Activated CD4-positive, alpha-beta T cell treated with anti-CD3 and anti-CD28 coated beads, Interleukin-10, Interleukin-2, amounts not matched to agents 100 ng/mL and 50 ng/mL, durations not matched to agents 16 hours and 8 hours (primary cell): ENCODE results near the gene AKAP17A.

ENCODE experiments used
- DNase-seq: peaks from one replicate; pipeline ENCODE4 v3.0.0-alpha.2; 2020

The AKAP17A gene

DNA sequence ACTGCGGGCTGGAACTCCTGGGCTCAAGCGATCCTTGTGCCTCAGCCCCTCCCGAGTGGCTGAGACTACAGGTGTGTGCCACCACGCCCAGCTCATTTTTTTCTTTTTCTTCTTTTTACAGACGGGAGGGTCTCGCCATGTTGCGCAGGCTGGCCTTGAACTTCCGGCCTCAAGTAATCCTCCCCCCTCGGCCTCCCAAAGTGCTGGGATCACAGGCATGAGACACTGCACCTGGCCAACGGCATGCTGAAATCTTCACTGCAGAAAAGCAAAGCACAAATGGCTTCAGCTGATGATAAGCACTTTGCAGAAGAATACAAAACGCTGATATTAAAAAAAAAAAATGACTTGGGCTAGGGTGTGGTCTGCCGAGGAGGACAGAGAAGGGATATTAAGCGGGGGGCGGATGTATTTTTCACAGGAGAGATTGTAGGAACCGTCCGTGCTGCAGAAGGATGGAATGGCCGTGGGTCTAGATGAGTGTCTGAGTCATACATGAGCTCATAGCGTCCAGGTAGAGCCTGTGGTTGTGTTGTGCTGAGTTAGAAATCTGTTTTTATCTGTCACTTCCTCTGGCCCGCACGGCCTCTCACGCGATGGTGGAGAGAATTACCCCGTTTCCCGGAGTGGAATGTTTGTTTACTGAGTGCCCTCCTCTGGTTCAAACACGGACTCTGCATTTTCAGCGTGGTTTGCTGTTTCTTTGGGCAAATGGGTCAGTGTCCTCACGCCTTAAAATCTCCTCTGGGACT lies 8.5 kb upstream of the AKAP17A start:
- peak; percentile 91 for DNase-seq

DNA sequence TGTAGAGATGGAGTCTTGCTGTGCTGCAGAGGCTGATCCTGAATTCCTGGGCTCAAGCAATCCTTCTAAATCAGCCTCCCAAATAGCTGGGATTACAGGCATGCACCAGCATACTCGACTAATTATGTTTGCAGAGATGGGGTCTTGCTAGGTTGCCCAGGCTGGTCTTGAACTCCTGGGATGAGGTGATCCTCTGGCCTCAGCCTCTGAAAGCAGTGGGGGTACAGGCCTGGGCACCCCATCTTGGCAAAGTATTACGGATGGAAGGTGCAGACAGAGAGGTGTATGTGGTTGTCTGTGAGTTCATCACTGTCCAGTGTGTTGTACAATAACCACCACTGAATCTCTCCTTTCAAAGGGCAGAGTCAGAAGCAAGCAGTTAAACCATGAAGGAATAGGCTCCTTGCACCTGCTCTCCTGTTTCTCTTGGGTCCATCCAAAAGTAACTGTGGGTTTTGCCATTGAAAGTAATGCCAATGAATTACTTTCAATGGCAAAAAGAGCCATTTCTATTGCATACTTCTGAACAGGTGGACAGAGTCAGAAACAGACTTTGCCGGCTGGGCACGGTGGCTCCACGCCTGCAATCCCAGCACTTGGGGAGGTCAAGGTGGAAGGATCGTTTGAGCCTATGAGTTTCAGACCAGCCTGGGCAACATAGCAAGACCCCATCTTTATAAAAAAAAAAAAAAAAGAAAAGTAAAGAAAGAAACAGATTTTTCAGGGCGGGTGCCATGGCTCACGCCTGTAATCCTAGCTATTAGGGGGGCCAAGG lies 7.0 kb upstream of the AKAP17A start:
- DNase-seq = no peak

DNA sequence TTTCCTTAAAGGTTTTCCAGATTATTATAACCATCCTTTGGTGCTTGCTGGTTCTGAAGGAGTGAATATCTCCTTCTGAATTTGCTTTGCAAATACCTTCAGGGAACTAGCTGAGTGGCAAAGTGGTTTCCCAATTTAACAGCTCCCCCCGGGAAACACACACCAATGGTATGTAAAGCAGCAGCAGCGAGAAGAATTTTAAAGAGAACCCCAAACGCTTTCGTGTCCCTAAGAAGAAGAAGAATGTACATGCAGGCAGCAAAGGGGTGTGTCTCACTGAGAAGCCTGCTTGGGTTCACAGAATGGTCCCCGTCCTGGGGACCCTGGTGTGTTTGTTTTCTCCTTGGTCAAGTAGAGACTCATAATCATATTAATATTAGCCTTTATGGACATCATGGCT lies 4.2 kb upstream of the AKAP17A start:
- no peak for DNase-seq

DNA sequence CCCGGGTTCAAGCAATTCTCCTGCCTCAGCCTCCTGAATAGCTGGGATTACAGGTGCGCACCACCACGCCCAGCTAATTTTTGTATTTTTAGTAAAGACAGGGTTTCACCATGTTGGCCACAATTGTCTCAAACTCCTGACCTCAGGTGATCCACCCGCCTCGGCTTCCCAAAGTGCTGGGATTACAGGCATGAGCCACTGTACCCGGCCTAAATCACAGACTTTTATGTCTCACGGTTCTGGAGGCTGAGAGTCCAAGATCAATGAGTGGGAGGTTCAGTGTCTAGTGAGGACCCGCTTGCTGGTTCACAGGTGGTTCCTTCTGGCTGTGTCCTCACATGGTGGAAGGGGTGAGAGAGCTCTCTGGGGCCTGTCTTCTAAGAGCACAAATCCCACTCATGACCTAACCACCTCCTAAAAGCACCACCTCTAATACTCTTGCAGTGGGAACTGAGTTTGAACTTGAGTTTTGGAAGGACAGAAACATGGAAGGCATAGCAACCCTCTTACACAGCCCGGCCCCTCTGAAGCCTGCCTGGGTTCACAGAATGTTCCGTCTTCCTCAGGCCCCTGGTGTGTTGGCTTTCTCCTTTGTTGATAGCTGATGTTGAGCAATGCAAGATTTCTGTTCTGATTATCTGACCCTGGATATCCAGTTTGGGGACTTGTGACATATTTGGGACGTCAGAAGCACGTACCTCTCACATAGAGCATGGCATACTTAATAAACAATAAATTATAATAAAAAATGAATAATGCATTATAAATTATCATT lies 1.9 kb upstream of the AKAP17A start:
- no peak for DNase-seq

DNA sequence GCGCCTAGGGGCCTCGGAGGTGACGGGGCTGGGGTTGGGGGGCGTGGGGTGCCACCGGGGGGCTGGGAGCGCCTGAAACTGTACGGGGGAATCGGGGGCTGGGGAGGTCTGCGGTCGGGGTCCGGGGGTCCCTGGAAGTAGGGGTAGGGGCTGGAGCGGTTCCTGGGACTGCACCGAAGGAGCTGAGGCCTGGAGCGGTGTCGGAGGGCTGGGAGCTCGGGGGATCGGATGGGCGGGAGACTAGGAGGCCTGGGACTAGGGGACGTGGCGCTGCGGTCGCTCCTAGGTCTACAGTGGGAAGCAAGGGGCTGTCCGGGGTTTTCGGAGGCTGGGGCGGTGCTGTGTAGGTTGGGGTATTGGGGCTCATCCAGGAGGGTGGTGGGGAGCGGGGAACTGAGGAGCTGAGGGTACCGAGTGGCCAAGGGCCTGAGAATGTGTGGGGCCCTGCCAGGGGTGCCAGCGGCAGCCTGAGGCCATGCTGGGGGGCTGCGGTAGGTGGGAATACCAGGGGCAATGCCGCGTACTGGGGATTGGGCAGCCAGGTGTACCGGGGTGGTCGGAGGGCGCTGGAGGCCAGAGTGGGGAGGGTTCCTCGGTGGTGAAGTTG lies 562 bp downstream of the AKAP17A start:
- DNase-seq = no peak

DNA sequence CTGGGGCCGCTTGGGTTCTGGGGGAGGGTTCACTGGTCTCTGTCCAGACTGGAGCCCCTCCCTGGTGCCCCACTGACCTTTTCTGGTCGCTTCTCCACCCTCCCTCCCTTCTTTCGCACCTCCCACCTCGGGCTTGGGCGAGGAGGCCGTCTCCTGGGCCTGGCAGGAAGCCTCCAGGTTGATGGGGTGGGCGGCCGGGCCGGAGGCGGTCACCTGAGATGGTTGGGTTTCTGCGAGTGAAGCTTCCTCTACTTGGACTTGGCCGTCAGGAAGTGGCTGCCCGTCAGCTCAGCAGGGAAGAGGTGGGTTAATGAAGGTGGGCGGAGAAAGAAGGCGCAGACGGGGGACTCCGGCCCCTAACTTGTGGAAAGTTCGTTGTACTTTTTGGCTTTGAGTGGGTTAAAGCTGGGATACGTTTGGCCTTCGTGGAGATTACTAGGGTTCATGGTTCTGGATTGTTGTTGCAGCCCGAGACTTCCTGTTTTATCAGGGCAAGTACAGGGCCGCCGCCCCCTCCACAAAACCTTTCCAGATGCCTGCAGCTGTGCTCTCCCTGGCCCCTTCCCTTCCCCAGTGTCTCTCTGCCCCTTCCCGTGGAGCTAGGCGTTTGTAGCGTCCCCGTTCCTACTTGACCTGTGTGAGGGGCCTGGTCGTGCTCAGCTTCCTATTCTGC lies 1.2 kb downstream of the AKAP17A start:
- peak; percentile 38 for DNase-seq

DNA sequence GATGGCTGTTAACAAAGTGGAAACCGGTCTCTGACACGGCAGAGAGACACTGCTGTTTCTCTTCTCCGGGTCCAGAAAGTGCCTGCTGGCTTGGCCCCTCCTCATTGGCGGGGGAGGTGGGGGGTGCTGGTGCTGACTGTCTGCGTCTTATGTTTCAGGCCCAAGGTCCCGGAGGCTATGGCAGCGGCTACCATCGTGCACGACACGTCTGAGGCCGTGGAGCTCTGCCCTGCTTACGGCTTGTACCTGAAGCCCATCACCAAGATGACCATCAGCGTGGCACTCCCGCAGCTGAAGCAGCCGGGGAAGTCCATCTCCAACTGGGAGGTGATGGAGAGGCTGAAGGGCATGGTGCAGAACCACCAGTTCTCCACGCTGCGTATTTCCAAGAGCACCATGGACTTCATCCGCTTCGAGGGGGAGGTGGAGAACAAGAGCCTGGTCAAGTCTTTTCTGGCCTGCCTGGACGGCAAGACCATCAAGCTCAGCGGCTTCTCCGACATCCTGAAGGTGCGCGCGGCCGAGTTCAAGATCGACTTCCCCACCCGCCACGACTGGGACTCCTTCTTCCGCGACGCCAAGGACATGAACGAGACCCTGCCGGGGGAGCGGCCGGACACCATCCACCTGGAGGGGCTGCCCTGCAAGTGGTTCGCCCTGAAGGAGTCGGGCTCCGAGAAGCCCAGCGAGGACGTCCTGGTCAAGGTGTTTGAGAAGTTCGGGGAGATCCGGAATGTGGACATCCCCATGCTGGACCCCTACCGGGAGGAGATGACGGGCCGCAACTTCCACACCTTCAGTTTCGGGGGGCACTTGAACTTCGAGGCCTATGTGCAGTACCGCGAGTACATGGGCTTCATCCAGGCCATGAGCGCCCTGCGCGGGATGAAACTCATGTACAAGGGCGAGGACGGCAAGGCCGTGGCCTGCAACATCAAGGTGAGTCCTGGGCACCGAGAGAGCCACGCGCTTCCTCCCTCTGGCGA lies 2.2 kb downstream of the AKAP17A start:
- no peak for DNase-seq

DNA sequence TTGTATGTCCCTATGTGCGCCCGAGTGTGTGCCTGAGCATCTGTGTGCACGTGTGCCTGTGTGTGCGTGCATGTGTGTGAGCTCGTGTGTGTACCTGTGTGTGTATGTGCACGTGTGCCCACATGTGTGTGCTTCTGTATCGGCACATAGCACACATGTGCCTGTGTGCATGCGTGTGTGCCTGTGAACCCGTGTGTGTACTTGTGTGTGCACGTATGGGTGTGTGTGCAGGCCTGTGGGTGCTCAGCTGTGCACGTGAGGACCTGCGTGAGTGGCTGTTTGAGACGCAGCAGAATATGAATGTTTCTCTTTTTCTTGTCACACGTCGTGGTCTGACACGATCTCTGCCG lies 4.3 kb downstream of the AKAP17A start:
- DNase-seq = no peak

DNA sequence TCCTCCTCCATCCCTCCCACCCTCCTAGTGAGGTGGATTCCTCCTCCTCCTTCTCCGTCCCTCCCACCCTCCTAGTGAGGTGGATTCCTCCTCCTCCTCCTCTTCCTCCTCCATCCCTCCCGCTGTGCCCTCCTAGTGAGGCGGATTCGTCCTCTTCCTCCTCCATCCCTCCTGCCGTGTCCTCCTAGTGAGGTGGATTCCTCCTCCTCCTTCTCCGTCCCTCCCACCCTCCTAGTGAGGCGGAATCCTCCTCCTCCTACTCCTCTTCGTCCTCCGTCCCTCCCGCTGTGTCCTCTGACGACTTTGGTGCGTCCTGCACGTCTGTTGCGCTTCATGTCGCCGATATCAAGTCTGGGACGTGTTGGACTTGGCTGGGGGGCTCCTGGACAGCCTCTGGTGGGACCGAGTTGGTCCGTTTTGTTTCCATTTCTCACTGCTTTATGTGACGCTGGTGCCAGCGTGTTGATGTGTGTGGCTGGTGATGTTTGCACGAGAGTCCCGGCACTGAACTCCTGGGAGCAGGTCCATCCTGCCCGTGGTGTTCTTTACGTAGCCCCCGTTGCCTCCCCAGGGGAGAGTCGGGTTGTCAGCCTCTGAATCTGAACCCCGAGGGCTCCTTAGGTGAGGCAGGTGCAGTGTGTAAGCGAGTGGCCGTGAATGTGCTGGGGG lies 5.4 kb downstream of the AKAP17A start:
- DNase-seq = no peak

DNA sequence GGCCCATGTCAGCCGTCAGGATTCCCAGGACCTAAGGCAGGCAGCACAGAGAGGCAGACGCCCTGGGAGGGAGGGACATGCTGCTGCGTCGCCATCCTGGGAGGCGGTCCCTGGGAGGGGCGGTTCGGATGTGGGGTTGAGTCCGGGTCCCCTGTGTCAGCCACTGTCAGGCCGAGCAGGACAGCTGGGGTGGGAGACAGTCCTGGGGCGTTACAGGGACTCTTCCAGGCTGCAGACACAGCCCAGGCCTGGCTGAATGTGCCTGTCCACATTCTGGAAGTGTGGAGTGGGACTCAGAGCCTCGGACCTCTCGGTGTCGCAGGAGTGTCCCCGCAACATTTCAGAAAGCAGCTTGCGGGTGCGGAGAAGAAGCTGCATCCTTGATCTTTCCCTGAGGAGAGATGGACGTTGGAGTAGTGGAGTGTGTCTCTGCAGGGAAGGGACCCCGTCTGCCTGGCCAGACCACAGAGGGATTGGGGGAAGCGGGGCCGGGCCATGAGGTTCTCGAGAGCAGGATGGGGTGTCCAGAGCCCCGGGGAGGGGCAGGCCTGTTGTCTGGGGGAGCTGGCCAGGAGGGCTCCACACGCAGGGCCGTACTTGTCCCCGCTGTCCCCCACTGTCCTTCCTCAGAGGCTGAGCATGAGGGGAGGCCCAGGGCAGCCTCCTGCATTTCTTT lies 6.1 kb downstream of the AKAP17A start:
- DNase-seq = no peak

DNA sequence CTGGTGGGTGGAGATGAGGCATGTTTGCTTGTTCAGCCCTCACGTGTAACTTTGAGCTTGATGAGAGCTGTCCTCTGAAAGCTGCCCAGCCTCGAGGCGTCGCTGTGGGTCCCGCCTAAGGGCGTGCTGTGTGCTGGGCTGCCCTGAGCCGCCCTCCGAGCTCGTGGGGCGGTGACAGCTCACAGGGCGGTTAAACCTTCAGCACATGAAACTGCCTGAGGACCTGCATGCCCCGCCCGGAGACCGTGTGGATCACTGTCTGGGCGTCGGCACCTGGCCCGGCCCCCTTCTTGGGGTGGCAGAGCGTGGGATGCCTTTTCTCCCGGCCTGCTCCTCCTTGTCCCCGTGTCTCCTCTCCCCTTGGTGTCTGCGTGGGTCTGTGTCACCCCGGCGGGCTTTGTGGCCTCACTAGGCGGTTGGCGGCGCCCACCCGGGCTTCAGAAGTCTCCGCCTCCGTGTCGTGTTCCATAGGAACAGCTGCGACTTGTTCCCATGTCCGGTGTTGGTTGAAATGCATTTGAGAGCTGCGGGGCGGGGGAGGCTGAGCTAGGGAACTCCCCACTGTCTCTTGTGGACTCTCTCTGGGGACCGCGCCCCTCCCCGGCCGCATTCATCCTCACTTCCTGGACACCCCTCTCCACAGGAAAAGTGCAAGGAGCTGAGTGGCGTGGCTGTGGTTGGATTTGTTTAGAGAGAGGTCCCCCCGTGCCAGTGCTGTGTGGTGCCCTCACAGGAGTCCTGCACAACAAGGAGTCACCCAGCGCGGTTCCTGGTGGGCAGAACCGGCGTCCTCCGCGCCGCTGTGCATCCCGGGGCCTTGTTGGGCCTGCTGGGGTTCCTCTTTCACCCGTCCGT lies 6.8 kb downstream of the AKAP17A start:
- DNase-seq = no peak

DNA sequence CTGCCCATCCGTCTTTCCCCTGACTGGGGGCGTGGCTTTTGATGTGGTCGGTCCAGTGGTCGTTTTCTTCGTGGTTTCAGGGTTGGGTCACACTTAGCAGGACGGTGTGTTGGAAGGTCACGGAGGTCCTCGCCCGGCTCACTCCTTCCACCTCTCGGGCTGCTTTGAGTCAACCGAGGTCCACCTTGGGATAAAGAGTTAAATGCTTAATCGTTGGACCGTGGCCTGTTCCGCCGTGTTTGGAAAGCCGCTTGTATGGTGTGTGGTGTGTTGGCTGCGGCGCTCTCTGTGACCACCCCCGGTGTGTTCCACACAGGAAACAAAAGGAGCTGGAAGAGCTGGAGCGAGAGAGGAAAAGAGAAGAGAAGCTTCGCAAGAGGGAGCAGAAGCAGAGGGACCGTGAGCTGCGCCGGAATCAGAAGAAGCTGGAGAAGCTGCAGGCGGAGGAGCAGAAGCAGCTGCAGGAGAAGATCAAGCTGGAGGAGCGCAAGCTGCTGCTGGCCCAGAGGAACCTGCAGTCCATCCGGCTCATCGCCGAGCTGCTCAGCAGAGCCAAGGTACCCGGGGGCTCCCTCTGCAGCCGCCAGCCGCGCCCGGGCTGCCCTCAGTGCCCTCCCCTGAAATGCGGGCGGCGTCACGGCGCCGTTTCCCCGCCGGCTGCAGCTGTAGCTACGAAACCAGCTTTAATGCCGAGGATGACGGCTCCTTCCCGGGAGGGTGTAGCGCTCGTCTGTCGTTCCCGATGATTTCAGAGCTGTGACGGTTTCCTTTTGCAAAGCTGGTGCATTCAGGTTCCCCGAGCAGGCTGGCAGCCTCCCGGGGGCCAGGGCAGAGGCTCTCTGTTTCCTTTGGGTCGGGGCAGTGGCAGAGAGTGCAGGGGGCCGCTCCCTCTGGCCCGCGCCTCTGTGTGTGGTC lies 7.7 kb downstream of the AKAP17A start:
- no peak for DNase-seq

DNA sequence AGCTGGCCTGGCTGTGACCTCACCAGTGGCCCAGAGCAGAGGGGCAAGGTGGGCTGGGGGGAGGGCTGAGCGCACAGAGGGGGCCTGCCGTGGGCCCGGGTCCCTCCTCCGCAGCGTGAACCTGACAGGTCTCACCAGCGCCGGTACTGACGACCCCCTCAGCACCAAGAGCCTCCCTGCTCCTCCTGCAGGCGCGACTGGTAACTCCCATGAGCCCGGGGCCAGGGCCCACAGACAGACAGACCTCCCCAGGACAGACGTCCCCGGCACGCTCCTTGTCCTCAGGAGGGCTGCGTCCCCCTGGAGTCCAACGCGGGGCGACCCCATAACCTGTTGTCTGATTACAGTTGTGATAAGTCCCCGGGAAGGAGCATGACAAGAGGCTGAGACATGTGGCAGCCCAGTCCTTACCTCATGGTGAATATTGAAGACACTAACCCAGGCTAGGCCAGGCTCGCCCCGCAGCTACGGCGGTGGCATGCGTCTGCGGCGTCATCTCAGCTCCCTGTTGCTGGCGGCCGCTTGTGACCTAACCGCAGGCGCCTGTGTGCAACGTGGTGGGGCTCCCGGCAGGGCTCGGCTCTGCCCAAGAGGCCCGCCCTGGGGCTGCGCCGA lies 8.5 kb downstream of the AKAP17A start:
- no peak for DNase-seq

DNA sequence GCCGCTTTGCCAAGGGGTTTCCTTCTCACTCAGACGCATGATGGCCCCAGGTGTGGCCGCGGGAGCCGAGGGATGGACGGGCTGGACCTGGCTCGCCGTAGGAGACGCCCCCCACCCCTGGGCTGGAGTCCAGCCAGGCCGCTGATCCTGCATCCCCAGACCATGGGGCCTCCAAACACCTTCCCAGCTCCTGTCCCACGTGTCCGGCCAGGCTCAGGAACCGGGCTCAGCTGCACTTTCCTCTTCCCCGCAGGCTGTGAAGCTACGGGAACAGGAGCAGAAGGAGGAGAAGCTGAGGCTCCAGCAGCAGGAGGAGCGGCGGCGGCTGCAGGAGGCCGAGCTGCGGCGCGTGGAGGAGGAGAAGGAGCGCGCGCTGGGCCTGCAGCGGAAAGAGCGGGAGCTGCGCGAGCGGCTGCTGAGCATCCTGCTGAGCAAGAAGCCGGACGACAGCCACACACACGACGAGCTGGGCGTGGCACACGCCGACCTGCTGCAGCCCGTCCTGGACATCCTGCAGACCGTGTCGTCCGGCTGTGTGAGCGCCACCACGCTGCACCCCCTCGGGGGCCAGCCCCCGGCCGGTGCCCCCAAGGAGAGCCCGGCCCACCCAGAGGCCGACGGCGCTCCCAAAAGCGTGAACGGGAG lies 9.1 kb downstream of the AKAP17A start:
- no peak for DNase-seq

DNA sequence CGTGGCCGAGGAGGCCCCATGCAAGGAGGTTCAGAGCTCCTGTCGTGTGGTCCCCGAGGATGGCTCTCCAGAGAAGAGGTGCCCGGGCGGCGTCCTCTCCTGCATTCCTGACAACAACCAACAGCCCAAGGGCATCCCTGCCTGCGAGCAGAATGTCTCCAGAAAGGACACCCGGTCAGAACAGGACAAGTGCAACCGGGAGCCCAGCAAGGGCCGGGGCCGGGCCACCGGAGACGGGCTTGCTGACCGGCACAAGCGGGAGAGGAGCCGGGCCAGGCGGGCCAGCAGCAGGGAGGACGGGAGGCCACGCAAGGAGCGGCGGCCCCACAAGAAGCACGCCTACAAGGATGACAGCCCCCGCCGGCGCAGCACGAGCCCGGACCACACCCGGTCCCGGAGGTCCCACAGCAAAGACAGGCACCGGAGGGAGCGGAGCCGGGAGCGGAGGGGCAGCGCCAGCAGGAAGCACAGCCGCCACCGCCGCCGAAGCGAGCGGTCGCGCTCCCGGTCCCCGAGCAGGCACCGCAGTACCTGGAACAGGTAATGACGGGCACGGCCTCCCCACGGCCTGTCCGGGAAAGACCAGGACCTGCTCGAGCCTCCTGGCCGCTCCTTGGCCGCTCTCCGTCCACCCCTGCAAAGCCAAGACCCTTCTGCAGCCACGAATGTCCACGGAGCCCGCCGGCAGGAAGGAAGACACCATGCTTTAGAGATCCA lies 9.8 kb downstream of the AKAP17A start:
- no peak for DNase-seq

DNA sequence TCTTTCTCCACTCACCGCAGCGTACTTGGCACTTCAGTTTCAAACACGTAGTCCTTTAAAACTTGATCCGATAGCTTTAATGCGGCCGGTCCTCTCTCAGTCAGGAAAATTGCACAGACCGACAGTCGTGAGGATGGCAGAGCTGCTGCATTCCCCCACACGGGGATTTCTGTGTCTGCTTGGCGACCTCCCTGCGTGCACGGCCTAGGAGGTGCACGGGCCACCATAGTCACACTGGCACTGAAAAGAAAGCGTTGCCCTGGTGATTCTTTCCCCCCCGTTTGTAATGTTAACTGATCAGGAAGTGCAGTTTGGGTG lies 10.3 kb downstream of the AKAP17A start:
- no peak for DNase-seq

DNA sequence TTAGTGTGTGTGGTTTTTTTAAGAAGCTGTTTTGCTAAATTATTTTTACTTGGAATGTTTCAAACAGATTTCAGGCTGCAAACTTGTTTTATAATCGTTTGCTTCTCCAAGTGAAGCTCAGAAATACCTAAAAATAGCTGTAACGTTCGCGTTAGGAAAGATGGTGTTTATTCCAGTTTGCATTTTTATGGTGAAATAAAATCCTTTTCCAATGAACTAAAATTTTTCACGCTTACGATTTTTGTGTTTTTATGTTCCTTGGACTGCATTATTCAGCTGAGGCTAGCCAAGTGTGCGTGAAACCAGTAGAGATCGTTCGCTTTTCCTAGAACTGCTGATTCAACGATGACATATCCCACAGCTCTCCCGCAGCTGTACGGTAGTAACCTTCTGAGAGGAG lies 10.9 kb downstream of the AKAP17A start:
- DNase-seq = no peak
